H1 (cell line): Measurements from ENCODE around the gene TXN2. TPM values are rescaled to one million over a fixed set of nuclear protein-coding genes. Genes with fewer than 3 reads are reported as not detected.
"Not testable (repeated sequence)": the region's sequence is repeated elsewhere in the genome, so short reads cannot be mapped to it uniquely, and the experiment has no call there.

Source experiments
- CTCF ChIA-PET: fragments of 300-600 bp; sonication (Branson Sonifier 250); formaldehyde crosslinking; loops from one replicate; lab custom pipeline; 2021; ENCODE audit not compliant: partially characterized antibody; lab: Charles Lee
- POLR2A ChIA-PET: fragments of 300-600 bp; sonication (Branson Sonifier 250); formaldehyde crosslinking; loops from one replicate; lab custom pipeline; 2021; ENCODE audit warnings: inconsistent platforms; ENCODE audit not compliant: partially characterized antibody; lab: Charles Lee
- DNase-seq, 2 experiments: peaks; one replicate each; pipeline versions ENCODE4 v3.0.0 to v3.0.0-alpha.2; 2010 to 2022; ENCODE audit warnings: low spot score in 2 of 2, low read depth in 1 of 2, mixed read lengths in 1 of 2
- FAIRE-seq: peaks from 2 replicates; lab custom pipeline; 2011; peaks lifted over from hg19 to GRCh38; lab: Jason Lieb, UNC
- H2AFZ ChIP-seq: 2 replicates; pipeline ENCODE4 v1.8.1; 2012; ENCODE audit warnings: low read length, inconsistent platforms
- H2AK5ac ChIP-seq: 2 replicates; pipeline ENCODE4 v1.6.1; 2013; ENCODE audit warnings: low read depth, low read length
- H2BK120ac ChIP-seq: replicated peaks from 2 replicates; pipeline ENCODE3; 2013; ENCODE audit warnings: low read depth, low read length, inconsistent platforms
- H2BK12ac ChIP-seq: 2 replicates; pipeline ENCODE4 v1.6.1; 2013; ENCODE audit warnings: low read depth, low read length
- H2BK15ac ChIP-seq: 2 replicates; pipeline ENCODE4 v1.6.1; 2013; ENCODE audit warnings: low read length
- H2BK20ac ChIP-seq: 2 replicates; pipeline ENCODE4 v1.6.1; 2013; ENCODE audit warnings: low read length
- H2BK5ac ChIP-seq: 2 replicates; pipeline ENCODE4 v1.6.1; 2013; ENCODE audit warnings: low read depth, low read length
- H3K14ac ChIP-seq: 2 replicates; pipeline ENCODE4 v1.6.1; 2013; ENCODE audit warnings: inconsistent platforms; ENCODE audit not compliant: insufficient read length
- H3K18ac ChIP-seq: 2 replicates; pipeline ENCODE4 v1.6.1; 2013; ENCODE audit warnings: low read length; ENCODE audit errors: extremely low read depth
- H3K23ac ChIP-seq: 2 replicates; pipeline ENCODE4 v1.6.1; 2013; ENCODE audit warnings: inconsistent platforms; ENCODE audit not compliant: insufficient read length
- H3K23me2 ChIP-seq: 2 replicates; pipeline ENCODE4 v1.6.1; 2013; ENCODE audit warnings: low read depth, low read length
- H3K27ac ChIP-seq: 2 replicates; pipeline ENCODE4 v1.6.1; 2011; ENCODE audit warnings: low read depth, low read length, inconsistent platforms
- H3K27me3 ChIP-seq, 4 experiments: replicated peaks in 1 of 4; 1 replicate in 1 of 4; 2 replicates in 3 of 4; pipeline versions ENCODE4 v1.6.1 to v1.8.1; 2011 to 2013; ENCODE audit warnings: low read length in 3 of 4, mild to moderate bottlenecking in 3 of 4, inconsistent platforms in 2 of 4, mixed read lengths in 2 of 4, moderate library complexity in 1 of 4; ENCODE audit not compliant: control insufficient read depth in 3 of 4, insufficient read depth in 3 of 4; ENCODE audit errors: extremely low read depth in 1 of 4
- H3K36me3 ChIP-seq, 4 experiments: 2 replicates each; pipeline versions ENCODE4 v1.6.1 to v1.8.1; 2011 to 2013; ENCODE audit warnings: mild to moderate bottlenecking in 4 of 4, low read length in 3 of 4, moderate library complexity in 2 of 4, control low read depth in 1 of 4, inconsistent platforms in 1 of 4; ENCODE audit not compliant: insufficient read depth in 4 of 4, control insufficient read depth in 2 of 4
- H3K4ac ChIP-seq: replicated peaks from 2 replicates; pipeline ENCODE3; 2013; ENCODE audit warnings: low read length, low read depth, mixed read lengths, inconsistent platforms; ENCODE audit not compliant: insufficient read length
- H3K4me1 ChIP-seq, 4 experiments: replicated peaks in 1 of 4; 1 replicate in 1 of 4; 2 replicates in 3 of 4; pipeline versions ENCODE4 v1.6.1 to v1.8.1; 2011 to 2013; ENCODE audit warnings: low read length in 3 of 4, inconsistent platforms in 2 of 4, mixed read lengths in 1 of 4; ENCODE audit not compliant: insufficient read depth in 4 of 4, control insufficient read depth in 3 of 4
- H3K4me2 ChIP-seq, 2 experiments: 2 replicates each; pipeline versions ENCODE4 v1.6.1 to v1.8.1; 2011 to 2013; ENCODE audit warnings: low read depth in 2 of 2, low read length in 2 of 2, control low read depth in 1 of 2, inconsistent platforms in 1 of 2, mild to moderate bottlenecking in 1 of 2; ENCODE audit not compliant: insufficient read depth in 1 of 2
- H3K4me3 ChIP-seq, 4 experiments: fragments of 200-600, 300-600 bp in 1 of 4; sonication (generic), shearing (Covaris generic), sonication (Bioruptor Twin) in 1 of 4; 2 replicates each; pipeline versions ENCODE4 v1.5.1 to v1.8.1; 2011 to 2016; ENCODE audit warnings: low read length in 4 of 4, low read depth in 3 of 4, control low read depth in 2 of 4, inconsistent platforms in 2 of 4, mild to moderate bottlenecking in 2 of 4, mixed read lengths in 1 of 4, moderate library complexity in 1 of 4; ENCODE audit not compliant: insufficient read depth in 2 of 4; ENCODE audit errors: extremely low read depth in 1 of 4
- H3K56ac ChIP-seq: replicated peaks from 2 replicates; pipeline ENCODE3; 2013; ENCODE audit warnings: low read depth, mild to moderate bottlenecking, mixed read lengths, low read length, inconsistent platforms; ENCODE audit not compliant: insufficient read length
- H3K79me1 ChIP-seq: 2 replicates; pipeline ENCODE4 v1.6.1; 2013; ENCODE audit warnings: low read depth, low read length, control low read depth
- H3K79me2 ChIP-seq, 2 experiments: 2 replicates each; pipeline versions ENCODE4 v1.6.1 to v1.8.1; 2012 to 2013; ENCODE audit warnings: low read length in 2 of 2, mild to moderate bottlenecking in 2 of 2, inconsistent platforms in 1 of 2; ENCODE audit not compliant: insufficient read depth in 2 of 2, control insufficient read depth in 1 of 2
- H3K9ac ChIP-seq, 4 experiments: replicated peaks in 1 of 4; 1 replicate in 1 of 4; 2 replicates in 3 of 4; pipeline versions ENCODE4 v1.6.1 to v1.8.1; 2011 to 2013; ENCODE audit warnings: low read depth in 3 of 4, low read length in 3 of 4, control low read depth in 2 of 4, mild to moderate bottlenecking in 2 of 4, moderate library complexity in 2 of 4, inconsistent platforms in 1 of 4; ENCODE audit errors: extremely low read depth in 1 of 4
- H3K9me3 ChIP-seq, 2 experiments: 2 replicates each; pipeline versions ENCODE4 v1.6.1 to v1.8.1; 2012 to 2013; ENCODE audit warnings: mild to moderate bottlenecking in 2 of 2, moderate library complexity in 2 of 2, control low read depth in 1 of 2, inconsistent platforms in 1 of 2, low read depth in 1 of 2, low read length in 1 of 2, mixed read lengths in 1 of 2; ENCODE audit not compliant: insufficient read depth in 2 of 2
- H4K20me1 ChIP-seq, 2 experiments: replicated peaks in 1 of 2; 2 replicates each; pipeline versions ENCODE3 to v1.8.1; 2011 to 2013; ENCODE audit warnings: inconsistent platforms in 2 of 2, low read length in 2 of 2, mild to moderate bottlenecking in 1 of 2; ENCODE audit not compliant: insufficient read depth in 2 of 2, control insufficient read depth in 1 of 2
- H4K5ac ChIP-seq: 2 replicates; pipeline ENCODE4 v1.6.1; 2013; ENCODE audit warnings: low read length, low read depth, mixed read lengths, inconsistent platforms; ENCODE audit not compliant: insufficient read length
- H4K8ac ChIP-seq: 2 replicates; pipeline ENCODE4 v1.8.0; 2013; ENCODE audit warnings: mild to moderate bottlenecking, moderate library complexity, low read length, inconsistent platforms; ENCODE audit not compliant: insufficient read depth; ENCODE audit errors: extremely low read depth
- H4K91ac ChIP-seq: replicated peaks from 2 replicates; pipeline ENCODE3; 2013; ENCODE audit warnings: low read length, mixed read lengths, inconsistent platforms; ENCODE audit not compliant: insufficient read length
- WGBS, 2 experiments: shearing (Covaris generic) in 1 of 2; methylation state at CpG; one replicate each; pipeline versions ENCODE4 v1.1.6 to v1.1.7; 2013 to 2015; ENCODE audit warnings: low lambda C conversion rate in 2 of 2, mixed read lengths in 2 of 2, inconsistent platforms in 1 of 2, low coverage in 1 of 2, missing lambda C conversion rate in 1 of 2; ENCODE audit not compliant: insufficient replicate concordance in 2 of 2, insufficient coverage in 1 of 2, insufficient read length in 1 of 2; ENCODE audit errors: extremely low coverage in 1 of 2, missing lambda C conversion rate in 1 of 2; 5-methylcytosine and 5-hydroxymethylcytosine counted together
- polyA plus RNA-seq, 7 experiments: library from polyadenylated mRNA; depleted of rRNA in 3 of 7; stranded (reverse) in 5 of 7; unstranded in 2 of 7; fragments of >200 nt in 5 of 7; fragments of 200-250 nt in 2 of 7; gene quantifications; 1 replicate in 5 of 7; 2 replicates in 1 of 7; 4 replicates in 1 of 7; pipeline versions ENCODE4 v1.2.1 to v1.2.3, GENCODE V29; 2011 to 2013; ENCODE audit warnings: missing spikeins in 2 of 7, mixed read lengths in 2 of 7
- total RNA-seq: library from RNA; stranded (reverse); fragmentation: NEBNext Ultra II Directional; extraction: Animal tissue kit (Norgen Biotek cat#: 25700); gene quantifications from 2 replicates; pipeline ENCODE4 v1.2.1, GENCODE V29; 2021

The TXN2 gene
- total and polyA plus RNA-seq, 2 of the 8 experiments (the other 6 are each of a cell fraction or from before 2014, with no cell fraction given), result 47.5 to 116 TPM

DNA sequence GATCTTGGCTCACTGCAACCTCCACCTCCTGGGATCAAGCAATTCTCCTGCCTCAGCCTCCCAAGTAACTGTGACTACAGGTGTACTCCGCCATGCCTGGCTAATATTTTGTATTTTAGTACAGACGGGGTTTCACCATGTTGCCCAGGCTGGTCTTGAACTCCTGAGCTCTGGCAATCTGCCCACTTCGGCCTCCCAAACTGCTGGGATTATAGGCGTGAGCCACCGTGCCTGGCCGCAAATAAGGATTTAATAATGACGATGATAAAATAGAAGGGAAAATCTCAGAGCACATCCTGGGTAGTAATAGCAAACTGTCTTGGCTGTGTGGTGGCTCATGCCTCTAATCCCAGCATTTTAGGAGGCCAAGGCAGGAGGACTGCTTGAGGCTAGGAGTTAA lies 30.5 kb downstream of the TXN2 start:
- H2BK15ac ChIP-seq, H4K8ac ChIP-seq, H3K23me2 ChIP-seq, FAIRE-seq, H2BK20ac ChIP-seq, H2BK5ac ChIP-seq, H4K20me1 ChIP-seq, H3K56ac ChIP-seq, H3K4me3 ChIP-seq, H2AFZ ChIP-seq, H3K27me3 ChIP-seq, H4K91ac ChIP-seq, H3K14ac ChIP-seq, DNase-seq, H3K79me2 ChIP-seq, H3K9ac ChIP-seq, H4K5ac ChIP-seq, POLR2A ChIA-PET, H3K18ac ChIP-seq, H3K4me2 ChIP-seq, H3K4ac ChIP-seq, H2BK120ac ChIP-seq, H3K27ac ChIP-seq, H3K23ac ChIP-seq, H3K36me3 ChIP-seq, H3K79me1 ChIP-seq, H3K9me3 ChIP-seq: not testable (repeated sequence)
- H2BK12ac ChIP-seq, result 0 out of 2 replicates have a peak overlapping the region, but pooled peaks have one; percentile 17
- CTCF ChIA-PET, result interaction anchor here (0.7 to 2.0 kb wide), 3 partner anchors 16 to 150 kb away, joined by 3 to 5 read pairs (median 3); no protein-coding TSS in a partner anchor
- peaks cover 3 to 15% (median 7%) of the 10 kb centered on the region in 4 experiments for H3K4me1 ChIP-seq
- H2AK5ac ChIP-seq, result peak overlapping the region; percentile 75
- 95% methylated on average over 7 of the region's 7 CpGs; no CpG with 5 or more reads in 1 of the 2 experiments for WGBS, 2 experiments
